Measurements from ENCODE around the gene ZFAND2A.
"Not testable (repeated sequence)": the region's sequence is repeated elsewhere in the genome, so short reads cannot be mapped to it uniquely, and the experiment has no call there.

ZFAND2A gene

GRCh38 chr7:1117321-1117928 is 42.6 kb downstream of the ZFAND2A start:
- intact Hi-C loops (cut with micrococcal nuclease) = no loop called here
- Mint-ChIP-seq H3K4me3 (no peak overlapping the region), H3K9me3 (peaks cover 11% of the 10 kb centered on the region), H3K4me1 (ENCODE audit: low read depth) (peaks cover 2% of the 10 kb centered on the region), H3K27me3 (no peaks in the 10 kb centered on the region), H3K27ac (no peak overlapping the region), H3K36me3 (ENCODE audit: low read depth) (no peaks in the 10 kb centered on the region)

GRCh38 chr7:1116383-1117008 is 43.5 kb downstream of the ZFAND2A start:
- intact Hi-C loops (cut with micrococcal nuclease); H3K27me3 Mint-ChIP-seq; H3K4me3 Mint-ChIP-seq; H3K27ac Mint-ChIP-seq; H3K36me3 Mint-ChIP-seq (ENCODE audit: low read depth); H3K4me1 Mint-ChIP-seq (ENCODE audit: low read depth): not testable (repeated sequence)
- H3K9me3 Mint-ChIP-seq = peaks cover 11% of the 10 kb centered on the region

DNA sequence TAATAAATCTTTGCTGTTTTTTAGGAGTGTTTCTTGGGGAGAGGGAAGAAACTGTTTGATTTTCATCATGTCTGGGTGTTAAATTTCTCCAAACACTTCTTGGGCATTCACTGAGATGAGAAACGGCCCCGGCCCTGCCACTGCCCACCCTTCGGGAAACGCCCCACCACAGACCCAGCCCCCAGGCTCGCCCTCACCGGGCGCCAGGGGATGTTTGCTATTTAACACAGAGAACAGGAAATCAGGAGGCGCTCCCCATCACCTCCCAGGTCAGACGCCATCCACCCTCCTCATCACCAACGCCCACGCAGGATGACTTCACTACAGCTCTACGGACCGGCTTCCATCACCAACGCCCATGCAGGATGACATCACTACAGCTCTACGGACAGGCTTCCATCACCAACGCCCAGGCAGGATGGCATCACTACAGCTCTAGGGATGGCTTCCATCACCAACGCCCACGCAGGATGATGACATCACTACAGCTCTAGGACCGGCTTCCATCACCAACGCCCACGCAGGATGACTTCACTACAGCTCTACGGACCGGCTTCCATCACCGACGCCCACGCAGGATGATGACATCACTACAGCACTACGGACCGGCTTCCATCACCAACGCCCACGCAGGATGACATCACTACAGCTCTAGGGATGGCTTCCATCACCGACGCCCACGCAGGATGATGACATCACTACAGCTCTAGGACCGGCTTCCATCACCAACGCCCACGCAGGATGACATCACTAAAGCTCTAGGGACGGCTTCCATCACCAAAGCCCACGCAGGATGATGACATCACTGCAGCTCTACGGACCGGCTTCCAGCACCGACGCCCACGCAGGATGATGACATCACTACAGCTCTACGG is 44.6 kb downstream of the ZFAND2A start:
- H3K4me3 Mint-ChIP-seq; H3K36me3 Mint-ChIP-seq (ENCODE audit: low read depth); H3K4me1 Mint-ChIP-seq (ENCODE audit: low read depth); H3K27me3 Mint-ChIP-seq; intact Hi-C loops (cut with micrococcal nuclease); H3K27ac Mint-ChIP-seq: not testable (repeated sequence)
- H3K9me3 Mint-ChIP-seq = peaks cover 11% of the 10 kb centered on the region

- intact Hi-C loops (cut with micrococcal nuclease) = no loop called here
- no peaks in the 10 kb centered on the region for H3K36me3 Mint-ChIP-seq (ENCODE audit: low read depth)
- H3K27me3 Mint-ChIP-seq = no peaks in the 10 kb centered on the region
- no peak overlapping the region for H3K27ac Mint-ChIP-seq
- H3K4me3 Mint-ChIP-seq = no peak overlapping the region
- H3K9me3 Mint-ChIP-seq = peaks cover 11% of the 10 kb centered on the region
- H3K4me1 Mint-ChIP-seq (ENCODE audit: low read depth) = no peaks in the 10 kb centered on the region
Observed at GRCh38 chr7:1114505-1114904, 45.5 kb downstream of the ZFAND2A start.

GRCh38 chr7:1114088-1114487 is 45.9 kb downstream of the ZFAND2A start:
- intact Hi-C loops (cut with micrococcal nuclease) = no loop called here
- Mint-ChIP-seq H3K36me3 (ENCODE audit: low read depth) (no peaks in the 10 kb centered on the region), H3K27ac (no peak overlapping the region), H3K4me3 (no peak overlapping the region), H3K9me3 (peaks cover 11% of the 10 kb centered on the region), H3K27me3 (no peaks in the 10 kb centered on the region), H3K4me1 (ENCODE audit: low read depth) (no peaks in the 10 kb centered on the region)

- intact Hi-C loops (cut with micrococcal nuclease) = no loop called here
- H3K27me3 Mint-ChIP-seq = peaks cover 1% of the 10 kb centered on the region
- no peaks in the 10 kb centered on the region for H3K4me1 Mint-ChIP-seq (ENCODE audit: low read depth)
- H3K36me3 Mint-ChIP-seq (ENCODE audit: low read depth) = no peaks in the 10 kb centered on the region
- H3K27ac Mint-ChIP-seq = no peak overlapping the region
- no peak overlapping the region for H3K4me3 Mint-ChIP-seq
- H3K9me3 Mint-ChIP-seq = peaks cover 11% of the 10 kb centered on the region
Observed at GRCh38 chr7:1113548-1113885, 46.5 kb downstream of the ZFAND2A start.

DNA sequence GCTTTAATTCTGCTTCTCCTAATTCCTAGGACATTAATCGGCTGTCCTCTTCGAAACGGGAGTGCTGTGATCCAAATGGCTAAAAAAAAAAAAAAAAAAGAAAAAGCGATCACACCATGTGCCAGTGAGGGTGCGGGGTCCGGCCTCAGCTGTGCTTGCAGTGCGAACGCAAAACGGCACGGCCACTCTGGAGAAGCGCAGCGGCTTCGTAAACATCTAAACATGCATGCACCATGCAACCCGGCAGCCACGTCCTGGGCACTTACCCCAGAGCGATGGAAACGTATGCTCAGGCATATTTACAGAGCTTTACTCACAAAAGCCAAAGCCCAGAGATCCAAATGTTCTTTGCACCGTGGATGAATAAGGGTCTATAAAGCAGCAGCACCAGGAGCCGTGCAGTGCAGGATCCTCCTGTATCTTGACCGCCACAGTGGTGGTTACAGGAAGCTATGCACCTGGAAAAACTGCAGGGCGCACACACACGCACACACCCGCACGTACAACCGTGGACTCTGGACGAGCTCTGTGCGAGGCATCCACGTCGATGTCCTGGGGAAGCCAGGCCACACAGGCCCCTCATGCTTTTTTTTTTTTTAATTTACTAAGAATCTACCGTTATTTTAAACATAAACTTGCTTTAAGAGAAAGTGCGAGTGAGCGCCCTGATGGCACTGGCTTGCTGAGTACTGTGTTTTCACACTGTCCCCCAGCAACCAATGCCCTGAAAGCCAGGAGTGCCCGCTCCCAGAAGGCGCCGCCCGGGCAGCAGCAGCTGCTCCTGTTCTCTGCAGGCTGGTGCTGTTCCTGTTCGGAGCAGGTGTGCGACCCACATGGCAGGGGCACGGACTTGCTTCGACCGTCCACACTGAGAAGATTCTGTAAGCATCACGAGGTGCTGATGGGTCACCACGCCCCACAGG is 47.1 kb downstream of the ZFAND2A start:
- intact Hi-C loops (cut with micrococcal nuclease) = no loop called here
- Mint-ChIP-seq H3K27ac (no peak overlapping the region), H3K36me3 (ENCODE audit: low read depth) (no peaks in the 10 kb centered on the region), H3K4me3 (no peak overlapping the region), H3K9me3 (peaks cover 11% of the 10 kb centered on the region), H3K4me1 (ENCODE audit: low read depth) (no peaks in the 10 kb centered on the region), H3K27me3 (peaks cover 1% of the 10 kb centered on the region)

GRCh38 chr7:1112109-1112508 is 47.9 kb downstream of the ZFAND2A start:
- Mint-ChIP-seq H3K4me1 (ENCODE audit: low read depth) (no peaks in the 10 kb centered on the region), H3K36me3 (ENCODE audit: low read depth) (no peaks in the 10 kb centered on the region), H3K4me3 (no peak overlapping the region), H3K27ac (no peak overlapping the region), H3K9me3 (peaks cover 11% of the 10 kb centered on the region), H3K27me3 (peaks cover 3% of the 10 kb centered on the region)
- intact Hi-C loops (cut with micrococcal nuclease) = no loop called here

- intact Hi-C loops (cut with micrococcal nuclease) = no loop called here
- Mint-ChIP-seq H3K27me3 (peaks cover 3% of the 10 kb centered on the region), H3K9me3 (peaks cover 9% of the 10 kb centered on the region), H3K4me1 (ENCODE audit: low read depth) (no peaks in the 10 kb centered on the region), H3K27ac (no peak overlapping the region), H3K4me3 (no peak overlapping the region), H3K36me3 (ENCODE audit: low read depth) (no peaks in the 10 kb centered on the region)
Observed at GRCh38 chr7:1111156-1111555, 48.8 kb downstream of the ZFAND2A start.

DNA sequence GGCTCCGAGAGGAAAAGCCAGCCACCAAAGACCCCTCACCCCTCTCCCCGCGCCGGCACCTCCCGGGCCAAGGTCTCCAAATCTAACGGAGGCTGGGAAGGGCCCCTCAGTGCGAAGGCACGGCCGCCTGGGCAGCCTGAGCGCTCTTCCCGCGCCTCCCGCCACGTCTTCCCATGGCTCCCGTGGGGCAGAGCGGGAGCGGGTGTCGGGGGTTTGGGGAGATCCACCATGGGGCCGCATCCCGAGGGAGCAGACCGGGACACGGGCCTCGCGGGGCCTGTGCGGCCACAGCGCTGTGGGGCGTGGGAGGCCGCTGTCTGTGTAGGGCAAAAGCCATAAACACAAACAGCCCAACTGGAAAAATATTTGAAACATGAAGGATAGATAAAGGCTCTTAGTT is 49.6 kb downstream of the ZFAND2A start:
- Mint-ChIP-seq H3K4me1 (ENCODE audit: low read depth) (no peaks in the 10 kb centered on the region), H3K9me3 (peaks cover 1% of the 10 kb centered on the region), H3K27ac (no peak overlapping the region), H3K4me3 (no peak overlapping the region), H3K36me3 (ENCODE audit: low read depth) (no peaks in the 10 kb centered on the region), H3K27me3 (peaks cover 3% of the 10 kb centered on the region)
- intact Hi-C loops (cut with micrococcal nuclease) = no loop called here

GRCh38 chr7:1109581-1110310 is 50.2 kb downstream of the ZFAND2A start:
- intact Hi-C loops (cut with micrococcal nuclease) = no loop called here
- no peaks in the 10 kb centered on the region for H3K36me3 Mint-ChIP-seq (ENCODE audit: low read depth)
- no peaks in the 10 kb centered on the region for H3K9me3 Mint-ChIP-seq

GRCh38 chr7:1108264-1108920 is 51.6 kb downstream of the ZFAND2A start:
- H3K27ac Mint-ChIP-seq = no peak overlapping the region
- no peak overlapping the region for H3K4me3 Mint-ChIP-seq
- no peaks in the 10 kb centered on the region for H3K9me3 Mint-ChIP-seq
- intact Hi-C loops (cut with micrococcal nuclease) = no loop called here
- peaks cover 3% of the 10 kb centered on the region for H3K27me3 Mint-ChIP-seq
- H3K36me3 Mint-ChIP-seq (ENCODE audit: low read depth) = no peaks in the 10 kb centered on the region
- no peaks in the 10 kb centered on the region for H3K4me1 Mint-ChIP-seq (ENCODE audit: low read depth)

More at GRCh38 chr7:1109581-1110310, 50.2 kb downstream of the ZFAND2A start:
- H3K4me1 Mint-ChIP-seq (ENCODE audit: low read depth) = no peaks in the 10 kb centered on the region
- no peak overlapping the region for H3K4me3 Mint-ChIP-seq
- no peak overlapping the region for H3K27ac Mint-ChIP-seq
- peaks cover 3% of the 10 kb centered on the region for H3K27me3 Mint-ChIP-seq
